ENCODE measurements around the gene NUF2.

NUF2 gene

GRCh38 chr1:163366555-163366954, 44.8 kb downstream of the NUF2 start:
- Histone ChIP-seq H3K27me3 (ENCODE audit: insufficient read depth, low read depth, severe bottlenecking) (no peaks in the 10 kb centered on the region), H3K4me3 (ENCODE audit: low read depth, low read length) (no peak overlapping the region), H3K9me3 (ENCODE audit: severe bottlenecking) (no peaks in the 10 kb centered on the region), H3K27ac (no peak overlapping the region), H3K36me3 (no peaks in the 10 kb centered on the region)
- TF ChIP-seq CTCF (IDR thresholded peaks at IDR 0.05; ENCODE audit: low read depth, low read length) = no peak
- DNase-seq = no peak

DNA sequence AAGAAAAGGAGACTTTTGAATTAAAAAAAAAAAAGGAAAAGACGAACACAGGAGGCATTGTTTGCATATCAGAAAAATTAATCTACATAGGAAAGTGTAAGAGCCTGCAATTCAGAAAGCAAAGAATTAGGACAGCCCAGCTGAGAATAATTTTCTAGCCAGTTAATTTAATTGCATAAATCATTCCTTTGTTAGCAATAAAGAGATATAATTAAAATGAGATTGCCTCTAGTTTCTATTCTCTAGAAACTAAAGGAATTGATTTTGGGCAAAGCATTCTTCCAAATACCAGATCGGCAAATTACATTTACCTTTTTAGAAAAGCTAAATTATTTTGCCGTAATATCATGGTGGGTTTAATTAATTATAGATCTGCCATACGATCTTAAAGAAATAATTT, 46.0 kb downstream of the NUF2 start:
- Histone ChIP-seq H3K36me3 (no peaks in the 10 kb centered on the region), H3K4me3 (ENCODE audit: low read depth, low read length) (no peak overlapping the region), H3K9me3 (ENCODE audit: severe bottlenecking) (no peaks in the 10 kb centered on the region), H3K27me3 (ENCODE audit: insufficient read depth, low read depth, severe bottlenecking) (no peaks in the 10 kb centered on the region), H3K27ac (no peak overlapping the region)
- no peak for DNase-seq
- TF ChIP-seq CTCF (IDR thresholded peaks at IDR 0.05; ENCODE audit: low read depth, low read length) = no peak

GRCh38 chr1:163372576-163372975, 50.8 kb downstream of the NUF2 start:
- no peak overlapping the region for H3K27ac ChIP-seq
- H3K36me3 ChIP-seq = no peaks in the 10 kb centered on the region
- no peaks in the 10 kb centered on the region for H3K27me3 ChIP-seq (ENCODE audit: insufficient read depth, low read depth, severe bottlenecking)
- TF ChIP-seq CTCF (IDR thresholded peaks at IDR 0.05; ENCODE audit: low read depth, low read length) = no peak
- peak; percentile 29 for DNase-seq
- H3K4me3 ChIP-seq (ENCODE audit: low read depth, low read length) = no peak overlapping the region
- H3K9me3 ChIP-seq (ENCODE audit: severe bottlenecking) = no peaks in the 10 kb centered on the region

- no peak for DNase-seq
- Histone ChIP-seq H3K27me3 (ENCODE audit: insufficient read depth, low read depth, severe bottlenecking) (no peaks in the 10 kb centered on the region), H3K9me3 (ENCODE audit: severe bottlenecking) (no peaks in the 10 kb centered on the region), H3K4me3 (ENCODE audit: low read depth, low read length) (no peak overlapping the region), H3K27ac (no peak overlapping the region), H3K36me3 (no peaks in the 10 kb centered on the region)
- no peak for TF ChIP-seq CTCF (IDR thresholded peaks at IDR 0.05; ENCODE audit: low read depth, low read length)
Observed at GRCh38 chr1:163378554-163378953, 56.8 kb downstream of the NUF2 start.

DNA sequence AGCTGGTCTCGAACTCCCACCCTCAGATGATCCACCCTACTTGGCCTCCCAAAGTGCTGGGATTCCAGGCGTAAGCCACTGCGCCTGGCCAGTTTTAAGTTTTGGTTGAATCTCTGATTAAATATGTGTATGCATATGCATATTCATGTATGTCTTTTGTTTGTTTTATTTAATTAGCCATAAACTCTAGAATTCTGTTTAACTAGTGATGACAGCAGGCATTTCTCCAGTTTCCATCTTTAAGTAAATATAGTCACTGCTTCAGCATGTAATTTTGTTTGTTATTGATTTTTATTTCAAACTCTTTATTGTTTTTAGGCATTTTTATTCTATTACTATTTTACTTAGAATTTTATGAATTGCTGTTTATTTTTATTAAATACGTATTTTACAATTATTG, 58.0 kb downstream of the NUF2 start:
- H3K9me3 ChIP-seq (ENCODE audit: severe bottlenecking) = no peaks in the 10 kb centered on the region
- H3K27ac ChIP-seq = no peak overlapping the region
- TF ChIP-seq CTCF (IDR thresholded peaks at IDR 0.05; ENCODE audit: low read depth, low read length) = no peak
- DNase-seq = no peak
- no peaks in the 10 kb centered on the region for H3K36me3 ChIP-seq
- H3K27me3 ChIP-seq (ENCODE audit: insufficient read depth, low read depth, severe bottlenecking) = no peaks in the 10 kb centered on the region
- no peak overlapping the region for H3K4me3 ChIP-seq (ENCODE audit: low read depth, low read length)

DNA sequence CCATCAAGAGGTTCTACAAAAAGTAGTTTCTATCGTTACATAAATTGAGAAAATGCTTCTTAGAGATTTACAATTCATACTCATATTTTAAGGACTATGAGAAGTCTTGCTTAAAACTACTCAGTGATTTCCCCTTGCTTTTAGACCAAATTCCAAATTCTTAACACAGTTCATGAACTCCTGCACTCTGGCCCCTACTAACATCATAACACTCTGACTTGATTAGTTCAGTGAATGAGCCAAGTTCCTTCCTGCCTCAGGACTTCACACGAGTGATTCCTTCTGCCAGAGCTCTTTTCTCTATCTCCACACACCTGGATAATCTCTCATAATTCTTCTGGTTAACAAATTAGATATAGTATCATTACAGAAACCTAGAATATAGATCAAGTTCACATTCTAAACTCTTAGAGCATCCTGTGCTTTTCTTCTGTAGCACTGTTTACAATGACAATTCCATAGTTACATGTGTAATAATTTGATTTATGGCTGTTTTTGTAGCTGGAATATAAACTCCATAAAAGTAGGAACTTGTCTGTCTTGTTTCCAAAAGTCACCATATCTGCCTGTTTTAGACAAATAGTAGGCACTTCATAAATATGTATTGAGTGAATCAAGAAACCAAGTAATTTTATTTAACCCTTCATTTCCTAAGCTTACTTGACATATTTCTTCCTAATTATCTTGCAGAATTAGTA, 59.9 kb downstream of the NUF2 start:
- H3K27ac ChIP-seq = no peak overlapping the region
- H3K4me3 ChIP-seq (ENCODE audit: low read depth, low read length) = no peak overlapping the region
- no peak for DNase-seq
- no peaks in the 10 kb centered on the region for H3K27me3 ChIP-seq (ENCODE audit: insufficient read depth, low read depth, severe bottlenecking)
- no peak for TF ChIP-seq CTCF (IDR thresholded peaks at IDR 0.05; ENCODE audit: low read depth, low read length)
- H3K9me3 ChIP-seq (ENCODE audit: severe bottlenecking) = no peaks in the 10 kb centered on the region
- no peaks in the 10 kb centered on the region for H3K36me3 ChIP-seq

Data from WERI-Rb-1 (cell line).